HG03045 (cell line): ENCODE data around the gene NOL9.

Experiments used
- ATAC-seq: cut with Tn5 transposase; IDR thresholded peaks from one replicate; pipeline ENCODE4 v1.9.1; 2021; ENCODE audit warnings: mild to moderate bottlenecking, moderate library complexity; ENCODE audit not compliant: unreplicated experiment

Gene NOL9

GRCh38 chr1:6473974-6474814, 80.1 kb downstream of the NOL9 start:
- ATAC-seq, result no peak

DNA sequence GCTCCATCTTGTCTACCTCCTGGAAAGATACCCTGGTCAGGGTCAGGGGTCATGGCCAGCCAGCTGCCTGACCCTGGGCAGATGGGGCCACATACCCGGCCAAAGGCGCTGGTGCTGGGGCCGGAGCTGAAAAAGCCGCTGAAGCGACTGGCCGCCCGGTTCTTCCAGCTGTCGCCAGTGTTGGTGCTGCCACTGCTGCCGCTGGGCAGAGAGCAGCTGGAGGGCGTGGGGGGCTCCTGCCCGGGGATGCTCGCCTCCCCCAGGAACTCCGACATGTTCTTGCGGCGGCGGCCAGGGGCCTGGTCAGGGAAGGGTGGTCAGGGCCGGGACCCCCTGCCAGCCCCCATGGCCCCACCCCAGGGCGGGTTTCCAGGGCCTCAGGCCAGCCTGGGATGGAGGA, 81.2 kb downstream of the NOL9 start:
- no peak for ATAC-seq

DNA sequence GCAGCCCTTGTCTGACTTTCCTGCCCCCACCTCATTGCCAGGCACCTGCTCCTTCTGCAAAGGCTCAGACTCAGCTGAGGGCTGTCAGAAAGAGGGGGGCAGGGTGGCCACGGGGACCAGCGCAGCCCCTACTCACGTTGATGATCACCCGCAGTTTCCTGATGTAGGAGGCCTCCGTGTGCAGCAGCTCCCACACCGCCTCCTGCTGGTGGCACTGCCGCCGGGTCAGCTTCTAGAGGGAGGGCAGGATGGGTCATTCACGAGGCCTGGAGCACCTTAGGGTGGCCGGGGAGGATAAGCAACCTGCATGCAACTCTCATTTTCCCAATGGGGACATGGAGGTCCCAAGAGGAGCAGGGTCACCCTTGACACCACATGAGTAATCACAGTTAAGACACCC, 81.9 kb downstream of the NOL9 start:
- ATAC-seq, result no peak

GRCh38 chr1:6471970-6472368, 82.3 kb downstream of the NOL9 start:
- ATAC-seq, result no peak
